Activated naive CD4-positive, alpha-beta T cell treated with anti-CD3 and anti-CD28 coated beads, Interleukin-2, amount 50 U/mL, for 24 hours (primary cell): Measurements from ENCODE around the gene TYW3.
"Not testable (repeated sequence)": the region's sequence is repeated elsewhere in the genome, so short reads cannot be mapped to it uniquely, and the experiment has no call there.

ENCODE experiments used
- H3K27ac Mint-ChIP-seq: one replicate; pipeline ENCODE4 v1.8.0; 2021; ENCODE audit warnings: mild to moderate bottlenecking, mixed read lengths
- H3K27me3 Mint-ChIP-seq: one replicate; pipeline ENCODE4 v1.8.0; 2021; ENCODE audit warnings: mixed read lengths
- H3K36me3 Mint-ChIP-seq: one replicate; pipeline ENCODE4 v1.8.0; 2021; ENCODE audit warnings: mixed read lengths
- H3K4me1 Mint-ChIP-seq: one replicate; pipeline ENCODE4 v1.8.0; 2021; ENCODE audit warnings: mixed read lengths
- H3K4me3 Mint-ChIP-seq: one replicate; pipeline ENCODE4 v1.8.0; 2021; ENCODE audit warnings: mild to moderate bottlenecking, mixed read lengths
- H3K9me3 Mint-ChIP-seq: one replicate; pipeline ENCODE4 v1.8.0; 2021; ENCODE audit warnings: mixed read lengths

TYW3 gene

DNA sequence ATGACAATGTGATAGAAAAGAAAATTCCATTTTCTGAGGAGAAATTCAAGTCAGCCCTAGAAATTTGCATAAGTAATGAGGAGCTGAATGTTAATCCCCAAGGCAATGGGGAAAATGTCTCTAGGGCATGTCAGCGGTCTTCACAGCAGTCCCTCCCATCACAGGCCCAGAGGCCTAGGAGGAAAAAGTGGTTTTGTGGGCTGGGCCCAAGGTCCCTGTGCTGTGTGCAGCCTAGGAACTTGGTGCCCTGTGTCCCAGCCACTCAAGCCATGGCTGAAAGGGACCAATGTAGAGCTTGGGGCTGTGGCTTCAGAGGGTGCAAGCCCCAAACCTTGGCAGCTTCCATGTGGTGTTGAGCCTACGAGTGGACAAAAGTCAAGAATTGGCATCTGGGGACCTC, 23.7 kb downstream of the TYW3 start:
- H3K27ac Mint-ChIP-seq, H3K27me3 Mint-ChIP-seq, H3K4me3 Mint-ChIP-seq, H3K9me3 Mint-ChIP-seq, H3K4me1 Mint-ChIP-seq: not testable (repeated sequence)
- peaks cover 54% of the 10 kb centered on the region for H3K36me3 Mint-ChIP-seq

- peak overlapping the region; percentile 73 for H3K27ac Mint-ChIP-seq
- H3K4me1 Mint-ChIP-seq = peaks cover 21% of the 10 kb centered on the region
- H3K27me3 Mint-ChIP-seq = no peaks in the 10 kb centered on the region
- H3K9me3 Mint-ChIP-seq = no peaks in the 10 kb centered on the region
- peak overlapping the region; percentile 12 for H3K4me3 Mint-ChIP-seq
- peaks cover 27% of the 10 kb centered on the region for H3K36me3 Mint-ChIP-seq
These were observed 30.9 kb downstream of the TYW3 start for GRCh38 chr1:74763807-74764206.

GRCh38 chr1:74766579-74766978, 33.6 kb downstream of the TYW3 start:
- H3K36me3 Mint-ChIP-seq = peaks cover 19% of the 10 kb centered on the region

GRCh38 chr1:74767490-74767889, 34.5 kb downstream of the TYW3 start:
- H3K9me3 Mint-ChIP-seq = no peaks in the 10 kb centered on the region
- H3K27ac Mint-ChIP-seq = no peak overlapping the region
- H3K27me3 Mint-ChIP-seq = peaks cover 2% of the 10 kb centered on the region
- peaks cover 15% of the 10 kb centered on the region for H3K4me1 Mint-ChIP-seq
- H3K4me3 Mint-ChIP-seq = no peak overlapping the region
- H3K36me3 Mint-ChIP-seq = peaks cover 14% of the 10 kb centered on the region

More at GRCh38 chr1:74766579-74766978, 33.6 kb downstream of the TYW3 start:
- Mint-ChIP-seq H3K27ac (no peak overlapping the region), H3K9me3 (no peaks in the 10 kb centered on the region), H3K4me1 (peaks cover 18% of the 10 kb centered on the region), H3K27me3 (no peaks in the 10 kb centered on the region), H3K4me3 (no peak overlapping the region)

- Mint-ChIP-seq H3K9me3 (no peaks in the 10 kb centered on the region), H3K4me1 (peaks cover 7% of the 10 kb centered on the region), H3K27me3 (peaks cover 9% of the 10 kb centered on the region), H3K27ac (no peak overlapping the region), H3K4me3 (no peak overlapping the region), H3K36me3 (no peaks in the 10 kb centered on the region)
These were observed 39.1 kb downstream of the TYW3 start for GRCh38 chr1:74771913-74772515.

- Mint-ChIP-seq H3K27me3 (peaks cover 10% of the 10 kb centered on the region), H3K4me3 (no peak overlapping the region), H3K9me3 (no peaks in the 10 kb centered on the region), H3K36me3 (no peaks in the 10 kb centered on the region), H3K4me1 (peaks cover 7% of the 10 kb centered on the region), H3K27ac (no peak overlapping the region)
These were observed 40.0 kb downstream of the TYW3 start for GRCh38 chr1:74772945-74773344.

- Mint-ChIP-seq H3K27me3 (peaks cover 14% of the 10 kb centered on the region), H3K27ac (no peak overlapping the region), H3K4me3 (no peak overlapping the region), H3K9me3 (no peaks in the 10 kb centered on the region), H3K36me3 (no peaks in the 10 kb centered on the region), H3K4me1 (peaks cover 7% of the 10 kb centered on the region)
These were observed 40.6 kb downstream of the TYW3 start for GRCh38 chr1:74773582-74773981.

- Mint-ChIP-seq H3K27ac (no peak overlapping the region), H3K36me3 (no peaks in the 10 kb centered on the region), H3K27me3 (peaks cover 16% of the 10 kb centered on the region), H3K4me1 (peaks cover 7% of the 10 kb centered on the region), H3K9me3 (no peaks in the 10 kb centered on the region), H3K4me3 (no peak overlapping the region)
These were observed 42.8 kb downstream of the TYW3 start for GRCh38 chr1:74775735-74776134.

DNA sequence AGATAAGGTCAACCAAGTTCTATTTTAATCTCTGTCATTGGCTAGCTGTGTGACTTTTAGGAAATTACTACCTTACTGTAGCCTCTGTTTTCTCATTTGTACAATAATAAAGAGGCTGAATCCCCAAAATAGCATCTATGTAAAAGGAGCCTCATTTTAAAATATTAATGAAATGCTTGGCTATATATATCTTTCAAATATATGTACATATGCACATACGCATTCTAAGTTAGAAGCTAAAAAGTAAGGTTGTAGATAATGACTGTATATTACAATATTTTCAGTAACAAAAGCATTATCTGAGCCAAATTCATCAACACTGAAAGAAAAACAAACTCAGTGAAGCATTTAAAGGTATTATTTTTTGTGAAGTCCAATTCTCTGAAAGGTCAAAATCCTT, 44.6 kb downstream of the TYW3 start:
- Mint-ChIP-seq H3K27me3 (peaks cover 14% of the 10 kb centered on the region), H3K9me3 (no peaks in the 10 kb centered on the region), H3K36me3 (no peaks in the 10 kb centered on the region), H3K4me1 (peaks cover 5% of the 10 kb centered on the region), H3K27ac (no peak overlapping the region), H3K4me3 (no peak overlapping the region)

DNA sequence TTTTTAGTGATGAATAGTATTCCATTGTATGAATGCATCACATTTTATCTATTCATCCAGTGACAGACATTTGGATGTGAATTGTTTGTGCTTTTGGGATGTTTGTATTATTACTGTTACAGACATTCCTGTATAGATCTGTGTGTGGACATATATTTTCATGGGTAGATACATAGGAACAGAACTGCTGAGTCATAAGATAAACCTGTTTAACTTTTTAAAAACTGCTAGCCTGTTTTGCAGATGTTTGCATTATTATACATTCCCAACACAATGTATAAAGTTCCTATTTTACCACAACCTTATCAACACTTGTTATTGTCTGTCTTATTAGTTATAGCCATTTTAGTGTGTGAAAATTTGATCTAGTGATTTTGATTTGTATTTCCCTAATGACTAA, 46.8 kb downstream of the TYW3 start:
- no peaks in the 10 kb centered on the region for H3K36me3 Mint-ChIP-seq
- no peaks in the 10 kb centered on the region for H3K4me1 Mint-ChIP-seq
- H3K27me3 Mint-ChIP-seq = peaks cover 13% of the 10 kb centered on the region
- no peak overlapping the region for H3K27ac Mint-ChIP-seq
- no peak overlapping the region for H3K4me3 Mint-ChIP-seq
- H3K9me3 Mint-ChIP-seq = no peaks in the 10 kb centered on the region

DNA sequence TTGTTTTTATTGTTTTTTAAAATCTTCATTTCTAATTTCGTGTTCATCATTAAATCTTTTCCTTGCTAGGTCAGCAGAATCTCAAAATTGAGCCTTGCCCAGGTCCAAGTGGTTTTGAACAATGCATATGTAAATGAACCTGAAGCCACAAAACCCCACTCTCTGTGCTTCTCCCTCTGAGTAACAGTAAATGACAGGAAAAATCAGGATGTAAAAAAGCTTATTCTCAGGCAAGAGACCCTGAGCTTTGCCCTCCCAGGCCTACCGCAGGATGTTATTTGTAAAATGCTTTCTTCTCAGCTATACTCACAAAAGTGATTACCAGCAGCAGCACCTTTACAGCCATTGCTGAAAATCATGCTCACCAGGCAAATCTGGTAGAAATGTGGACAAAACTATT, 47.6 kb downstream of the TYW3 start:
- Mint-ChIP-seq H3K9me3 (no peaks in the 10 kb centered on the region), H3K27ac (no peak overlapping the region), H3K36me3 (no peaks in the 10 kb centered on the region), H3K4me1 (no peaks in the 10 kb centered on the region), H3K4me3 (no peak overlapping the region), H3K27me3 (peaks cover 13% of the 10 kb centered on the region)

DNA sequence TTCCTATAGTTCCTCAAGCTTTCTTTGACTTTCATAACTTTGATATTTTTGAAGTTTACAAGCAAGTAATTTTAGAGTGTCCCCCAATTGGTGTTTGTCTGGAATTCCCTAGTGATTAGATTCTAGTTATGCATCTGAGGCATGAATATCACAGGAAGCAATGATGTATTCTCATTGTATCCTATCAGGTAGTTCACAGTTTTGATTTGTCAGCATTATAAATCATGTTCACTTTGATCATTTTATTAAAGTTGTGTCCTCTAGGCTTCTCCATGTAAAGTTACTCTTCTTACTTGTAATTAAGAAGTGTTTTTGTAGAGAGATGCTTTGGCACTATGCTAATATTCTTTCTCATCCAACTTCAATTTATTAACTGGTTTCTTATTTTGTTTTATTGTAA, 53.0 kb downstream of the TYW3 start:
- H3K9me3 Mint-ChIP-seq = no peaks in the 10 kb centered on the region
- H3K27ac Mint-ChIP-seq = no peak overlapping the region
- H3K4me1 Mint-ChIP-seq = no peaks in the 10 kb centered on the region
- no peaks in the 10 kb centered on the region for H3K36me3 Mint-ChIP-seq
- peaks cover 12% of the 10 kb centered on the region for H3K27me3 Mint-ChIP-seq
- H3K4me3 Mint-ChIP-seq = no peak overlapping the region

DNA sequence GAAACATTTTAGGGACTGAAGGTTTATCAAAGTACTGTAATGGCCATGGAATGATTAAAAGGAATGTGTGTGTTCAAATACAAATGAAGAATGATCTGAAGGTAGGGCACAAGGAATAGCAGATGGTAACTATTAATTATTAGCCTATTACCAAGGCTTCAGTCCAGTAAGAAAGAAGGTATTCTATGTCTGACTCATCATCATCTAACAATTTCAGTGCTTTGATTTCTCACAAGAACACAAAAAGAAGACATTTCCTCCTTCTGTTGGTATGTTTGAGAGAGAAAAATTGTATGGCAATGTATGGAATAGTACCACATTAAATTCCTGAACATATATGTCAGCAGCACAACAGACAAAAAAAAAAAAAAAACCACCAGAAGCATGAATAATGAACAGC, 57.5 kb downstream of the TYW3 start:
- H3K9me3 Mint-ChIP-seq = no peaks in the 10 kb centered on the region
- H3K36me3 Mint-ChIP-seq = no peaks in the 10 kb centered on the region
- H3K4me3 Mint-ChIP-seq = no peak overlapping the region
- H3K4me1 Mint-ChIP-seq = no peaks in the 10 kb centered on the region
- peaks cover 7% of the 10 kb centered on the region for H3K27me3 Mint-ChIP-seq
- no peak overlapping the region for H3K27ac Mint-ChIP-seq

DNA sequence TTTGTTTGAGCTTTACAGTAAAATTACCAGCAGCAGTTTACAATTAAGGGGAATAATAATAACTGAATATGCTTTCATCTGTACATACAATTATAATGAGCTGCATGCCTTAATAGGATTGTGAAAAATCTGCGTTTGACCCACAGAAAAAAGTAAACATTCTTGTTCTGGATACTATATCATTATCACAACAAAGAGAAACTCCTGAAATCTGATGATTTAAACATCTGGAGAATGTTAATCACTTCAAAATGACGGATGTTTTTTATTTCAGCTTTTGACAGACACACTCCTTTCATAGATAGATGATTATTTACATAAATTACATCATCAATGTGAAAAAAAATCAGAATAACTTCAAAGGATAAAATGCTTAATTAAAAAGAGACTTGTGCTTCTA, 58.5 kb downstream of the TYW3 start:
- Mint-ChIP-seq H3K4me1 (no peaks in the 10 kb centered on the region), H3K4me3 (no peak overlapping the region), H3K27ac (no peak overlapping the region), H3K36me3 (no peaks in the 10 kb centered on the region), H3K9me3 (no peaks in the 10 kb centered on the region), H3K27me3 (peaks cover 7% of the 10 kb centered on the region)

- Mint-ChIP-seq H3K4me3 (no peak overlapping the region), H3K27me3 (peaks cover 14% of the 10 kb centered on the region), H3K9me3 (peaks cover 12% of the 10 kb centered on the region), H3K4me1 (no peaks in the 10 kb centered on the region), H3K36me3 (no peaks in the 10 kb centered on the region), H3K27ac (no peak overlapping the region)
These were observed 66.2 kb downstream of the TYW3 start for GRCh38 chr1:74799119-74799657.

GRCh38 chr1:74811436-74812179, 78.7 kb downstream of the TYW3 start:
- Mint-ChIP-seq H3K4me1 (no peaks in the 10 kb centered on the region), H3K9me3 (no peaks in the 10 kb centered on the region), H3K4me3 (no peak overlapping the region), H3K36me3 (no peaks in the 10 kb centered on the region), H3K27ac (no peak overlapping the region), H3K27me3 (peaks cover 1% of the 10 kb centered on the region)
